ENCODE data around the gene CHAT.

The CHAT gene

GRCh38 chr10:49627644-49628247 lies 13.9 kb downstream of the CHAT start:
- no peak overlapping the region for H3K4me3 ChIP-seq (ENCODE audit: low read depth, low read length)

GRCh38 chr10:49628599-49628998 lies 14.8 kb downstream of the CHAT start:
- no peak overlapping the region for H3K4me3 ChIP-seq (ENCODE audit: low read depth, low read length)

- H3K4me3 ChIP-seq (ENCODE audit: low read depth, low read length) = no peak overlapping the region
These were observed 15.6 kb downstream of the CHAT start for GRCh38 chr10:49629431-49629881.

DNA sequence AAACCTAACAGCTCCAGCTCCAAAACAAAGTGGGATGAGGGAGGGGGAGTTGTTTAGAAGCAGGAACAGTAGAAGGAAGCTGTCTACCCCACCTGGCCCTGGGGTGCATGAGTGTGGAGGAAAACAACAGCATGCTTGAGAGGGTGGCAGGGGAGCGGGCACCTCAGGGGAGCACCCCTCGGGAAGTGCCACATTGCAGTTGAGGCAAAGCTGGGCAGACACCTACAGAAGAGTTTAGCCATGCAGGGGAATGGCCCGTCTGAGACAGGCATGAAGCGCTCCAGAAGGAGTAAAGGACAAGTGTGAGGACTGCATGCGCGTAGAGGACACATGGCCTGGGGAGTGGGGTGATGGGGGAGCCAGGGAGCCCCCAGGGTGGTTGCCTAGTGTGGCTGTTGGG lies 18.1 kb downstream of the CHAT start:
- no peak overlapping the region for H3K4me3 ChIP-seq (ENCODE audit: low read depth, low read length)

DNA sequence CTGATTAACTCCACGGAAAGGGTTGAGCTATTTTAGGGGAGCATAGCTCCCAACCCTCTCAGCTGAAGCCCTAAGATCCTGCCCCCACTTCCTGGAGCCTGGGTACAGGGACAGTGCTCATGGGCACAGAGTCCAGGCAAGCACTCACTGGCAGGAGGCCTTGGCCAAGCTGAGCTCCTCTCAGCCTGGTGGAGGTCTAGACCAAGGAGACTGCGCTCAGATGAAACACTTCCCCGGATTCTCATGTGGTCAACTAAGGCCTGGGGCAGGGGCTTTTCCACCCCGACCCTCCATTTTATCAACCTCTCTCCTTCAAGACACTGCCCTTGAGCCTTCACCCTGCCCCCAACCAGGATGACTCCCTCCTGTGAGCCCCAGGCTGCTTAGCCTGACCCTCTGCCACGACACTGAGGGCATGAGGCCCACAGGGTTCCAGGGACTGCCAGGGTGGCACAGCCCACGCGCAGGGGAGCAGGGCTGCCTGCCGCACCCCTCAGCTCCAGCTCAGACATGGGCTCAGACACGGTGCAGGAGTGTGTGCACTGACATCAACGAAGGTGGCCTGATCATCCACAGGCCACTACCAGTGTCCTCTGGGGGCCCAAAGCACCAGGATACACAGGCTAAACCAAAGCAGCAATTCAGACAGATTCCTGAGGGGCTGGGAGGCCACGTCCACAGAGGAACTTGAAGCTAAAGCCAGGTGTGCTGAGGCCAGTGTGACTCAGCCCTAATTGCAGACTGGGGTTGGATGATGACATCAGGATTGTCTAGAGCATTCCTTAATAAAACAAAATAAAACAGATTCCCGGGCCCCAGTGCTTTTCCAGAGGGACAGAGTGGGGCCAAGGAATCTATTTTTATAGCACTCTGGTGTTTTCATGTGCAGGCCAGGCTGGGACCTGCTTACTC lies 18.8 kb downstream of the CHAT start:
- no peak overlapping the region for H3K4me3 ChIP-seq (ENCODE audit: low read depth, low read length)

DNA sequence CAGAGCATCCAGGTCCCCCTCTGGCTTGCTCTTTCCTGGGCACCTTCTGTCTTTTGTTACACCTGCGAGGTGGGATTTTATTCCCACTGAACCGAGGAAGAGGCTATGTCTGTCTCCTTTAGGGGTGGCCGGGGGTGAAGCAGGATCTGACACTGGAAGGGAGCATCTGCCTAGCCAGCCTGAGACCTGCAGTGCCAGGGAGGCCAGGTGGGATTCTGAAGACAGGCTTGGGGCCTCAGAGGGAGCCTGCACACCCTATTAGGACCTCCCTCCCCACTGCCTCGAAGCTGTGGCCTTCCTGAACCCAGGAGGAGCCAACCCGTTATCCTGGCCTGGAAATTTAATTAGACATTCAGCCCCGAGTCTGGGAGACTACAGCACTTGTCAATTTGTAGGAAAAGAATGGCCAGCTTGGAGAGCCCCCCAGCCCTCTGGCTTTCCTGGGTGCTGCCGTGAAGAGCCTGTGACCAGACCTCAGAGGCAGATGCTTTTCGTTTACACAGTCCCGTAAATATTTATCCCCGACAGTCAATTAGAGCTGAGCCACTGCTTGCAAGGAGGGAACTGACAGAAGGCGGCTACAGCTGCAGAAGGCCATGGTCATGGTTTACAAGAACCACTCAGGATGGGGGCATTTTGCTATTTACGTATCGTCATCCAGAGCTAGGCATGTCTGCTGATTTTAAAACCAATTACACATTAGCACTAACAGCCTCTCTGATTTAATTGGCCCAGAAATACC lies 19.7 kb downstream of the CHAT start:
- H3K4me3 ChIP-seq (ENCODE audit: low read depth, low read length) = no peak overlapping the region

GRCh38 chr10:49634069-49634660 lies 20.3 kb downstream of the CHAT start:
- no peak overlapping the region for H3K4me3 ChIP-seq (ENCODE audit: low read depth, low read length)

- H3K4me3 ChIP-seq (ENCODE audit: low read depth, low read length) = no peak overlapping the region
These were observed 28.5 kb downstream of the CHAT start for GRCh38 chr10:49642311-49642710.

- no peak overlapping the region for H3K4me3 ChIP-seq (ENCODE audit: low read depth, low read length)
These were observed 29.6 kb downstream of the CHAT start for GRCh38 chr10:49643241-49644034.

DNA sequence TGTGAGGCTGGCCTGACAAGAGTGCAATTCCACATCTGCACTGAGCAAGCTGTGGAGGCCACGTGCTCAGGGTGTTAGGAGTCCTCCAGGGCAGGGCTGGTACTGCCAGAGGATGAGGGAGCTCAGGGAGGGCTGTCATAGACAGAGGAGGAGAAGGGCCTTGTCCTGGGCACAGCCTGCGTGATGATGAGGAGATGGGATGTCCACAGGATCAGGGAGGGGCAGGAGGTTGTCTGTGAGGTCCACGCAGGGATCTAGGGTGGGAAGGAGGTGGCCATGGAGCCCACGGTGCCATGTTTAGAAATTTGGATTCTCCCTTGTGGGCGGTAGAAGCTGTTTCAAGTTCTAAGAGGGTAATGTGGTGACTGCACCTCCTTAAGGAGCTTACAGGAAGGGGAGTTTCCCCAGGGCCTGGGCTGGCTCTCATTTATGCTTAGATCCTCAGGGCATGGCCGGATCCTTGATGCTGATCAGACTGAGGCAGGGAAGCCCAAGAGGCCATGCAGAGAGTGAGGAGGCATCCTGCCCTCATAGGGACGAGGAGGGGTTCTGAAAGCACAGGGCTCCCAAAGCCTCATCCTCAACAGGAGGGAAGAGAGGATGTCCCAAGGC lies 30.3 kb downstream of the CHAT start:
- no peak overlapping the region for H3K4me3 ChIP-seq (ENCODE audit: low read depth, low read length)

DNA sequence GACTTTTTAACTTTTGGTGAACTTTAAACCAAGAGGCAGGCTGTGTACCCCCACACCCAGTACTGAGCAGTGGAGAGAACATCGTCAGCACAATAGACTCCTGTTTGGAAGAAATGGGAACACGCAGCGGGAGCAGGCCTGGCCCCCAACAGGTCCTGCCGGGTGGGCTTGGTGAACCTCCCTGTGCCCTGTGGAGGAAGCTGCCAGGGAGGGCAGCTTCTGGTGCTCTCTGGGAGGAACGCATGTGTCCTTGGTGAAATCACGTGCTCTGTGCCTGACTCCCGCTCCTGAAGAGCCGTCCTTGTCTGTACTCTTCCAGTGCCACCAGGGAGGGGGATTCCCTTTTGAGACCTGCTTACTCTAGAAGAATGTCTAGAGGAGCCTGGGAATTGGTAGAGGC lies 31.6 kb downstream of the CHAT start:
- H3K4me3 ChIP-seq (ENCODE audit: low read depth, low read length) = no peak overlapping the region

- H3K4me3 ChIP-seq (ENCODE audit: low read depth, low read length) = no peak overlapping the region
These were observed 32.3 kb downstream of the CHAT start for GRCh38 chr10:49645871-49646870.

DNA sequence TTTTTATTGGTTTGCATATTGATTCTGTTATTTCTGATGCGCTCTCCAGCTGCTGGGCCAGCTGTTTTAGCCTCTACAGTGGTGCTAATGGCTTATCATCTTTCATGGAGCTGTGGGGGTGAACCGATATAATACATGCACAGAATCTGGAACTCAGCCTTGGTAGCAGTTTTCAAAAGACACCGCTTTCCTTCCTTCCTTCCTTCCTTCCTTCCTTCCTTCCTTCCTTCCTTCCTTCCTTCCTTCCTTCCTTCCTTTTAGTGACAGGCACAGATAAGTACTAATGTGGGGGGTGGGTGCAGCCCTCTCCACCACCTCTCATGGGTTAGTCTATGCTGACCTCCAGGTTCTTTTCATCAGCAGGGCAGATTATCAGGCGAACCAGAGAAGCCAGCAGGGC lies 33.7 kb downstream of the CHAT start:
- no peak overlapping the region for H3K4me3 ChIP-seq (ENCODE audit: low read depth, low read length)

DNA sequence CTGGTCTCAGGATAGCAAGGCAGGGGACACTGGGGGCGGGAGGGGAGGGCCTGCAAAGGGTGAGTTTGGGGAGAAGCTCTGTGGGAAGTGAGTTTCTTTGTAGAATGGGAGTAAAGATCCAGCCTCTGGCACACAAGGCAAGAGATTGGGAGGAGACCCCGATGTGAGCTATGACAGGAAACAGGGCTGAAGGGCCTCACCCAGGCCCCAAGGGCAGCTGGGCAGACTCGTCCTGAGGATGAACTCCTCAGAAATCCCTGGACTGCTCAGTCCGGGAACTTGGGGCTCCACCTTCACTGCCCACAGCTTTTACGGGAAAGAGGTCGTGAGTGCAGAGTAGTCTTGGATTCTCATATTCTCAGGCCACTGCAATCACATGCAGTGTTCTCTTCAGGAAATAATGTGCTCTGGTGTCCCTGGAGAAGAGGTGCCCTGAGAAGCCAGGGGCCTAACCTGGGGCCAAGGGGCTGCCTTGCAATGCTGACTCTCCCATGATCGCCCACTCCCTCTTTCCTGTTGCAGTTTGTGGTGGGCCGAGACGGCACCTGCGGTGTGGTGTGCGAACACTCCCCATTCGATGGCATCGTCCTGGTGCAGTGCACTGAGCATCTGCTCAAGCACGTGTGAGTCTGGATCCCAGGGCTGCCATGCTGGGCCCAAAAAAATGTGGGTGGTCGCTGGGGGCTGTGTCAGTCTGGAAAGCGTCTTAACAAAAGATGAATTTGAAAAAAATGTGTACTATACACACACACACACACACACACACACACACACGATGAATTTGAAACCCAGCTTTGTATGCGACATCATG lies 34.4 kb downstream of the CHAT start:
- H3K4me3 ChIP-seq (ENCODE audit: low read depth, low read length) = no peak overlapping the region

- H3K4me3 ChIP-seq (ENCODE audit: low read depth, low read length) = no peak overlapping the region
These were observed 35.5 kb downstream of the CHAT start for GRCh38 chr10:49649294-49649693.

GRCh38 chr10:49649936-49650723 lies 36.3 kb downstream of the CHAT start:
- no peak overlapping the region for H3K4me3 ChIP-seq (ENCODE audit: low read depth, low read length)

DNA sequence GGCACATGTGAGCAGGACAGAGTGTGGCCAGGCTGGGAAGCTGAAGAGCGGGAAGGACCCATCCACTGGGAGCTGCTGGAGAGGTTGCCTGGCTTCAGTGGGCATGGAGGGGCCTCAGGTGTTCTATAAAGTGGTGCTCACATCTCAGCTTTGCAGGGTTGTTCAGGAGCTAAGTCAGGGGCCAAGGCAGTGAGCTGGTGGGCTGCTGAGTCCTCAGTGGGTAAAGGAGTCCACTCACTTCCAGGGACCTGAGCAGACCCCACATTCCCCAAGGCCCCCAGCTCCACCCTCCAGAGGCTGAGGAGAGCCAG lies 36.8 kb downstream of the CHAT start:
- no peak overlapping the region for H3K4me3 ChIP-seq (ENCODE audit: low read depth, low read length)
